GM21423 (cell line): ENCODE measurements around the gene ADAMTS2.

ENCODE experiments used
- ATAC-seq: cut with Tn5 transposase; IDR thresholded peaks from one replicate; pipeline ENCODE4 v1.9.1; 2021; ENCODE audit warnings: mild to moderate bottlenecking, moderate library complexity; ENCODE audit not compliant: unreplicated experiment

The ADAMTS2 gene

GRCh38 chr5:179134511-179134910, 210.8 kb downstream of the ADAMTS2 start:
- ATAC-seq, result no peak

- ATAC-seq, result no peak
These were observed 212.5 kb downstream of the ADAMTS2 start for GRCh38 chr5:179132586-179133355.

GRCh38 chr5:179131886-179132585, 213.2 kb downstream of the ADAMTS2 start:
- ATAC-seq, result no peak

- ATAC-seq, result no peak
These were observed 213.9 kb downstream of the ADAMTS2 start for GRCh38 chr5:179131321-179131835.

- no peak for ATAC-seq
These were observed 215.1 kb downstream of the ADAMTS2 start for GRCh38 chr5:179130101-179130681.

- ATAC-seq, result no peak
These were observed 215.6 kb downstream of the ADAMTS2 start for GRCh38 chr5:179129607-179130071.

- no peak for ATAC-seq
These were observed 216.3 kb downstream of the ADAMTS2 start for GRCh38 chr5:179128976-179129375.

GRCh38 chr5:179128041-179128365, 217.3 kb downstream of the ADAMTS2 start:
- no peak for ATAC-seq

- ATAC-seq, result no peak
These were observed 217.9 kb downstream of the ADAMTS2 start for GRCh38 chr5:179127136-179128040.

- ATAC-seq, result no peak
These were observed 218.7 kb downstream of the ADAMTS2 start for GRCh38 chr5:179126506-179126991.

GRCh38 chr5:179125789-179126505, 219.3 kb downstream of the ADAMTS2 start:
- ATAC-seq, result no peak

- ATAC-seq, result no peak
These were observed 220.1 kb downstream of the ADAMTS2 start for GRCh38 chr5:179124853-179125788.

GRCh38 chr5:179124273-179124852, 220.9 kb downstream of the ADAMTS2 start:
- no peak for ATAC-seq

GRCh38 chr5:179123491-179124272, 221.6 kb downstream of the ADAMTS2 start:
- no peak for ATAC-seq

GRCh38 chr5:179123109-179123426, 222.2 kb downstream of the ADAMTS2 start:
- ATAC-seq, result no peak

- no peak for ATAC-seq
These were observed 222.7 kb downstream of the ADAMTS2 start for GRCh38 chr5:179122411-179123108.

GRCh38 chr5:179121667-179122111, 223.6 kb downstream of the ADAMTS2 start:
- no peak for ATAC-seq
